ENCODE measurements around the gene RPL32.

GRCh38 chr3:12884186-12884680 is 42.9 kb upstream of the RPL32 start:
- no peak for TF ChIP-seq CTCF (IDR thresholded peaks at IDR 0.05)
- no peak for TF ChIP-seq POLR2A (IDR thresholded peaks at IDR 0.05)
